Astrocyte (in vitro differentiated cells and primary cell): ENCODE results near the gene MCAM. TPM values are rescaled to one million over a fixed set of nuclear protein-coding genes. Genes with fewer than 3 reads are reported as not detected.

ENCODE experiments used
- DNase-seq: peaks from one replicate; pipeline ENCODE4 v3.0.0-alpha.2; 2010; ENCODE audit warnings: low read depth
- FAIRE-seq: peaks from 2 replicates; lab custom pipeline; 2011; peaks lifted over from hg19 to GRCh38; lab: Jason Lieb, UNC
- H2AFZ ChIP-seq: 2 replicates; pipeline ENCODE4 v1.6.0; 2012; ENCODE audit warnings: low read depth, low read length, inconsistent platforms
- H3K27ac ChIP-seq: 2 replicates; pipeline ENCODE4 v1.5.1; 2011; ENCODE audit warnings: low read depth, low read length, inconsistent platforms
- H3K27me3 ChIP-seq: 2 replicates; pipeline ENCODE4 v1.6.0; 2011; ENCODE audit warnings: low read length, inconsistent platforms; ENCODE audit not compliant: insufficient read depth
- H3K36me3 ChIP-seq: 2 replicates; pipeline ENCODE4 v1.5.1; 2011; ENCODE audit warnings: low read length, inconsistent platforms; ENCODE audit not compliant: insufficient read depth
- H3K4me1 ChIP-seq: 2 replicates; pipeline ENCODE4 v1.5.1; 2011; ENCODE audit warnings: low read length, inconsistent platforms; ENCODE audit not compliant: insufficient read depth
- H3K4me2 ChIP-seq: 2 replicates; pipeline ENCODE4 v1.6.0; 2012; ENCODE audit warnings: low read length, inconsistent platforms
- H3K4me3 ChIP-seq: 2 replicates; pipeline ENCODE4 v1.5.1; 2011; ENCODE audit warnings: low read depth, mild to moderate bottlenecking, low read length, inconsistent platforms; ENCODE audit not compliant: insufficient read depth
- H3K79me2 ChIP-seq: 2 replicates; pipeline ENCODE4 v1.6.0; 2012; ENCODE audit warnings: mild to moderate bottlenecking, low read length, inconsistent platforms; ENCODE audit not compliant: insufficient read depth
- H3K9ac ChIP-seq: 2 replicates; pipeline ENCODE4 v1.6.0; 2012; ENCODE audit warnings: mild to moderate bottlenecking, low read length, inconsistent platforms
- H3K9me3 ChIP-seq: 2 replicates; pipeline ENCODE4 v1.5.1; 2012; ENCODE audit warnings: low read depth, mild to moderate bottlenecking, low read length, inconsistent platforms; ENCODE audit not compliant: insufficient read depth
- H4K20me1 ChIP-seq: 2 replicates; pipeline ENCODE4 v1.6.0; 2012; ENCODE audit warnings: low read length, inconsistent platforms; ENCODE audit not compliant: insufficient read depth
- H3K27ac Mint-ChIP-seq: one replicate; pipeline ENCODE4 v1.8.0; 2021; ENCODE audit warnings: mild to moderate bottlenecking, mixed read lengths; ENCODE audit not compliant: unreplicated experiment
- H3K27me3 Mint-ChIP-seq: one replicate; pipeline ENCODE4 v1.8.0; 2021; ENCODE audit warnings: low read depth, mixed read lengths; ENCODE audit not compliant: unreplicated experiment
- H3K36me3 Mint-ChIP-seq: one replicate; pipeline ENCODE4 v1.8.0; 2021; ENCODE audit warnings: low read depth, mixed read lengths; ENCODE audit not compliant: unreplicated experiment
- H3K4me1 Mint-ChIP-seq: one replicate; pipeline ENCODE4 v1.8.0; 2021; ENCODE audit warnings: low read depth, mixed read lengths; ENCODE audit not compliant: unreplicated experiment
- H3K4me3 Mint-ChIP-seq: one replicate; pipeline ENCODE4 v1.8.0; 2021; ENCODE audit warnings: mild to moderate bottlenecking, moderate library complexity, mixed read lengths; ENCODE audit not compliant: unreplicated experiment
- H3K9me3 Mint-ChIP-seq: one replicate; pipeline ENCODE4 v1.8.0; 2021; ENCODE audit warnings: mild to moderate bottlenecking, mixed read lengths; ENCODE audit not compliant: unreplicated experiment
- CTCF ChIP-seq: IDR thresholded peaks from 2 replicates; pipeline ENCODE4 v1.5.1; 2011; ENCODE audit warnings: low read depth, mild to moderate bottlenecking, inconsistent platforms, low read length, moderate library complexity; ENCODE audit not compliant: insufficient read depth
- EZH2 ChIP-seq: IDR thresholded peaks from 2 replicates; pipeline ENCODE4 v1.6.1; 2012; ENCODE audit warnings: mild to moderate bottlenecking, low read length, inconsistent platforms; ENCODE audit not compliant: insufficient read depth
- total RNA-seq: library from RNA; stranded (reverse); gene quantifications from 2 replicates; pipeline ENCODE4 v1.2.1, GENCODE V29; 2021

Gene MCAM
- total RNA-seq, 1 donor from 2014 or later, result 213 TPM

GRCh38 chr11:119324189-119324588, 7.3 kb upstream of the MCAM start:
- no peak overlapping the region for H3K4me2 ChIP-seq
- Mint-ChIP-seq H3K27ac (no peak overlapping the region), H3K9me3 (no peaks in the 10 kb centered on the region), H3K36me3 (no peaks in the 10 kb centered on the region), H3K27me3 (no peaks in the 10 kb centered on the region), H3K4me3 (no peak overlapping the region), H3K4me1 (peaks cover 12% of the 10 kb centered on the region)
- no peak for DNase-seq
- FAIRE-seq, result no peak
- no peak overlapping the region for H3K27ac ChIP-seq
- peaks cover 20% of the 10 kb centered on the region for H3K4me1 ChIP-seq
- H3K36me3 ChIP-seq, result no peaks in the 10 kb centered on the region
- H4K20me1 ChIP-seq, result no peaks in the 10 kb centered on the region
- H3K4me3 ChIP-seq, result no peak overlapping the region
- H3K9ac ChIP-seq, result no peak overlapping the region
- H2AFZ ChIP-seq, result no peak overlapping the region
- TF ChIP-seq EZH2, result no peak
- no peak for TF ChIP-seq CTCF
- no peaks in the 10 kb centered on the region for H3K79me2 ChIP-seq
- no peaks in the 10 kb centered on the region for H3K9me3 ChIP-seq
- H3K27me3 ChIP-seq, result no peaks in the 10 kb centered on the region

GRCh38 chr11:119323532-119324033, 6.7 kb upstream of the MCAM start:
- Mint-ChIP-seq H3K27me3 (no peaks in the 10 kb centered on the region), H3K4me3 (peak overlapping the region; percentile 29), H3K27ac (no peak overlapping the region), H3K9me3 (no peaks in the 10 kb centered on the region), H3K36me3 (no peaks in the 10 kb centered on the region), H3K4me1 (peaks cover 17% of the 10 kb centered on the region)
- peak; percentile 82 for TF ChIP-seq CTCF
- TF ChIP-seq EZH2, result no peak
- Histone ChIP-seq H3K4me1 (peaks cover 26% of the 10 kb centered on the region), H2AFZ (no peak overlapping the region), H3K4me2 (no peak overlapping the region), H3K4me3 (no peak overlapping the region), H3K79me2 (no peaks in the 10 kb centered on the region), H4K20me1 (no peaks in the 10 kb centered on the region), H3K36me3 (no peaks in the 10 kb centered on the region), H3K27me3 (no peaks in the 10 kb centered on the region), H3K9ac (no peak overlapping the region), H3K27ac (no peak overlapping the region), H3K9me3 (no peaks in the 10 kb centered on the region)
- FAIRE-seq (no peak), DNase-seq (no peak)

GRCh38 chr11:119322921-119323531, 6.1 kb upstream of the MCAM start:
- H3K27ac Mint-ChIP-seq, result no peak overlapping the region
- Histone ChIP-seq H3K9ac (no peak overlapping the region), H2AFZ (no peak overlapping the region), H3K27me3 (no peaks in the 10 kb centered on the region), H3K36me3 (no peaks in the 10 kb centered on the region), H3K4me3 (no peak overlapping the region), H3K4me2 (no peak overlapping the region), H3K4me1 (peaks cover 32% of the 10 kb centered on the region), H3K79me2 (no peaks in the 10 kb centered on the region), H3K27ac (no peak overlapping the region), H4K20me1 (no peaks in the 10 kb centered on the region), H3K9me3 (no peaks in the 10 kb centered on the region)
- peaks cover 18% of the 10 kb centered on the region for H3K4me1 Mint-ChIP-seq
- H3K27me3 Mint-ChIP-seq, result no peaks in the 10 kb centered on the region
- no peaks in the 10 kb centered on the region for H3K36me3 Mint-ChIP-seq
- no peaks in the 10 kb centered on the region for H3K9me3 Mint-ChIP-seq
- TF ChIP-seq CTCF (no peak), EZH2 (no peak)
- DNase-seq, result no peak
- no peak for FAIRE-seq
- H3K4me3 Mint-ChIP-seq, result peak overlapping the region; percentile 29
